HCT116 (cell line): ENCODE results near the gene ETV5. TPM values are rescaled to one million over a fixed set of nuclear protein-coding genes. Genes with fewer than 3 reads are reported as not detected.

Source experiments
- ATAC-seq: fragments of 200-7000 bp; cut with Tn5 transposase; 2 replicates; pipeline ENCODE4 v1.9.1; 2020; ENCODE audit warnings: mild to moderate bottlenecking, moderate library complexity
- BruUV-seq: library from RNA; stranded (reverse); fragments of 400-500 nt; replicated peaks from 2 replicates; lab custom pipeline; 2021; lab: Mats Ljungman, UMichigan
- CTCF ChIA-PET: fragments of 300-600 bp; sonication (Branson Sonifier 250); formaldehyde crosslinking; loops from one replicate; lab custom pipeline; 2021; ENCODE audit warnings: antibody characterized with exemption; lab: Charles Lee
- POLR2A ChIA-PET: fragments of 300-600, 350-600 bp; sonication (Branson Sonifier 250); formaldehyde crosslinking; loops from one replicate; lab custom pipeline; 2021; ENCODE audit warnings: antibody characterized with exemption; lab: Charles Lee
- RAD21 ChIA-PET, 2 experiments: fragments of 300-600 bp; sonication (Branson Sonifier 250); formaldehyde crosslinking; loops; one replicate each; lab custom pipeline; 2023; ENCODE audit warnings: low total read pairs in 2 of 2; ENCODE audit not compliant: uncharacterized antibody in 2 of 2, unreplicated experiment in 2 of 2, low non-redundant PET in 1 of 2; lab: Charles Lee
- DNase-seq: peaks from one replicate; pipeline ENCODE4 v3.0.0-alpha.2; 2010; ENCODE audit warnings: low read depth, low spot score
- H2AFZ ChIP-seq: fragments of 200-600 bp; shearing (Covaris generic), sonication (generic); 2 replicates; pipeline ENCODE4 v1.6.1; 2017; ENCODE audit warnings: low read depth, mixed run types, mixed read lengths, antibody characterized with exemption, low read length; ENCODE audit not compliant: poor library complexity, severe bottlenecking
- H3K27ac ChIP-seq: 2 replicates; pipeline ENCODE4 v1.5.1; 2012; ENCODE audit warnings: low read depth, low read length
- H3K27me3 ChIP-seq: fragments of 200-600 bp; sonication (generic); 2 replicates; pipeline ENCODE4 v1.6.1; 2016; ENCODE audit warnings: mixed run types, low read length, mixed read lengths; ENCODE audit not compliant: insufficient read depth
- H3K36me3 ChIP-seq, 2 experiments: fragments of 200-500 bp in 1 of 2; fragments of 200-600 bp in 1 of 2; sonication (Bioruptor generic) in 1 of 2; sonication (generic) in 1 of 2; 2 replicates each; pipeline versions ENCODE4 v1.5.1 to v1.6.1; 2014 to 2016; ENCODE audit warnings: low read length in 2 of 2, inconsistent platforms in 1 of 2, mixed read lengths in 1 of 2, mixed run types in 1 of 2; ENCODE audit not compliant: insufficient read depth in 2 of 2, control insufficient read depth in 1 of 2
- H3K4me1 ChIP-seq, 2 experiments: fragments of 200-600 bp in 1 of 2; sonication (generic) in 1 of 2; 2 replicates each; pipeline versions ENCODE4 v1.5.1 to v1.6.1; 2012 to 2017; ENCODE audit warnings: low read length in 2 of 2, inconsistent platforms in 1 of 2, mild to moderate bottlenecking in 1 of 2, mixed read lengths in 1 of 2, mixed run types in 1 of 2, moderate library complexity in 1 of 2; ENCODE audit not compliant: insufficient read depth in 2 of 2, control insufficient read depth in 1 of 2
- H3K4me2 ChIP-seq: fragments of 200-600 bp; sonication (generic); 2 replicates; pipeline ENCODE4 v1.6.1; 2017; ENCODE audit warnings: mixed run types, low read length, mixed read lengths
- H3K4me3 ChIP-seq, 2 experiments: fragments of 200-600 bp in 1 of 2; sonication (generic) in 1 of 2; replicated peaks in 1 of 2; 2 replicates each; pipeline ENCODE4 v1.5.1; 2011 to 2016; ENCODE audit warnings: low read length in 2 of 2, control low read depth in 1 of 2, low read depth in 1 of 2, mild to moderate bottlenecking in 1 of 2, mixed read lengths in 1 of 2, mixed run types in 1 of 2
- H3K79me2 ChIP-seq: fragments of 200-600 bp; sonication (generic); 2 replicates; pipeline ENCODE4 v1.6.1; 2017; ENCODE audit warnings: mild to moderate bottlenecking, mixed run types, low read length, moderate library complexity, mixed read lengths; ENCODE audit not compliant: insufficient read depth
- H3K9ac ChIP-seq: fragments of 200-600 bp; sonication (generic); 2 replicates; pipeline ENCODE4 v1.6.1; 2016; ENCODE audit warnings: low read length, mixed read lengths
- H3K9me2 ChIP-seq: fragments of 200-600 bp; sonication (generic), shearing (Covaris generic); 2 replicates; pipeline ENCODE4 v1.6.1; 2017; ENCODE audit warnings: mixed run types, mild to moderate bottlenecking, moderate library complexity; ENCODE audit not compliant: insufficient read depth
- H3K9me3 ChIP-seq, 2 experiments: fragments of 200-500 bp in 1 of 2; fragments of 200-600 bp in 1 of 2; sonication (Bioruptor generic) in 1 of 2; sonication (generic) in 1 of 2; 2 replicates each; pipeline ENCODE4 v1.6.1; 2014 to 2017; ENCODE audit warnings: low read length in 2 of 2, mixed read lengths in 2 of 2, inconsistent platforms in 1 of 2, low read depth in 1 of 2, mild to moderate bottlenecking in 1 of 2, mixed run types in 1 of 2, moderate library complexity in 1 of 2; ENCODE audit not compliant: control insufficient read depth in 1 of 2, insufficient read depth in 1 of 2
- H4K20me1 ChIP-seq: fragments of 200-600 bp; sonication (generic), shearing (Covaris generic); 2 replicates; pipeline ENCODE4 v1.6.1; 2017; ENCODE audit warnings: mixed run types, mild to moderate bottlenecking, moderate library complexity; ENCODE audit not compliant: insufficient read depth
- ATF3 ChIP-seq: IDR thresholded peaks from 2 replicates; pipeline ENCODE4 v1.6.1; 2012
- CEBPB ChIP-seq: IDR thresholded peaks from 2 replicates; pipeline ENCODE4 v1.6.1; 2012; ENCODE audit warnings: low read depth
- EZH2 ChIP-seq: fragments of 200-600 bp; sonication (generic); IDR thresholded peaks from 2 replicates; pipeline ENCODE4 v1.6.1; 2017; ENCODE audit warnings: antibody characterized with exemption, mixed run types
- FOSL1 ChIP-seq: IDR thresholded peaks from 2 replicates; pipeline ENCODE4 v1.6.1; 2012; ENCODE audit warnings: low read depth
- JUND ChIP-seq: IDR thresholded peaks from 2 replicates; pipeline ENCODE4 v1.6.1; 2012
- MAX ChIP-seq: IDR thresholded peaks from 2 replicates; pipeline ENCODE4 v1.6.1; 2012
- POLR2A ChIP-seq: IDR thresholded peaks from 2 replicates; pipeline ENCODE4 v1.7.0; 2011; ENCODE audit warnings: borderline replicate concordance; ENCODE audit not compliant: insufficient read depth, insufficient read length; ENCODE audit errors: extremely low read depth
- RAD21 ChIP-seq: IDR thresholded peaks from 2 replicates; pipeline ENCODE4 v1.6.1; 2012; ENCODE audit warnings: low read depth, mild to moderate bottlenecking
- SIN3A ChIP-seq: IDR thresholded peaks from 2 replicates; pipeline ENCODE4 v1.6.1; 2012; ENCODE audit warnings: low read depth
- SP1 ChIP-seq: IDR thresholded peaks from 2 replicates; pipeline ENCODE4 v1.6.1; 2012; ENCODE audit warnings: low read depth
- ZFX ChIP-seq: fragments of 450-650 bp; IDR thresholded peaks from 2 replicates; pipeline ENCODE4 v1.6.1; 2017
- intact Hi-C: fragments of 100-400 bp; cut with micrococcal nuclease; formaldehyde crosslinking; loops from 2 replicates; pipeline ENCODE4 v1.10.0; 2022
- total RNA-seq: library from RNA; stranded (reverse); gene quantifications from one replicate; pipeline ENCODE4 v1.2.1, GENCODE V29; 2021; ENCODE audit not compliant: unreplicated experiment
- TF ChIP-seq, protein P1 (sequence below), 3 experiments: fragments of 200-600 bp in 1 of 3; sonication (generic) in 1 of 3; IDR thresholded peaks in 2 of 3; conservative IDR thresholded peaks in 1 of 3; 2 replicates each; pipeline ENCODE4 v1.5.1; 2012 to 2017; ENCODE audit warnings: low read depth in 2 of 3, low read length in 2 of 3, antibody characterized with exemption in 1 of 3, borderline replicate concordance in 1 of 3, control low read depth in 1 of 3, mild to moderate bottlenecking in 1 of 3, mixed read lengths in 1 of 3, mixed run types in 1 of 3, moderate library complexity in 1 of 3; ENCODE audit not compliant: insufficient read depth in 1 of 3

ETV5 gene
- total RNA-seq, 1 experiment from 2014 or later: 89.7 TPM

GRCh38 chr3:186143250-186143649, 34.4 kb upstream of the ETV5 start (continued):
- TF ChIP-seq, protein P1, sequence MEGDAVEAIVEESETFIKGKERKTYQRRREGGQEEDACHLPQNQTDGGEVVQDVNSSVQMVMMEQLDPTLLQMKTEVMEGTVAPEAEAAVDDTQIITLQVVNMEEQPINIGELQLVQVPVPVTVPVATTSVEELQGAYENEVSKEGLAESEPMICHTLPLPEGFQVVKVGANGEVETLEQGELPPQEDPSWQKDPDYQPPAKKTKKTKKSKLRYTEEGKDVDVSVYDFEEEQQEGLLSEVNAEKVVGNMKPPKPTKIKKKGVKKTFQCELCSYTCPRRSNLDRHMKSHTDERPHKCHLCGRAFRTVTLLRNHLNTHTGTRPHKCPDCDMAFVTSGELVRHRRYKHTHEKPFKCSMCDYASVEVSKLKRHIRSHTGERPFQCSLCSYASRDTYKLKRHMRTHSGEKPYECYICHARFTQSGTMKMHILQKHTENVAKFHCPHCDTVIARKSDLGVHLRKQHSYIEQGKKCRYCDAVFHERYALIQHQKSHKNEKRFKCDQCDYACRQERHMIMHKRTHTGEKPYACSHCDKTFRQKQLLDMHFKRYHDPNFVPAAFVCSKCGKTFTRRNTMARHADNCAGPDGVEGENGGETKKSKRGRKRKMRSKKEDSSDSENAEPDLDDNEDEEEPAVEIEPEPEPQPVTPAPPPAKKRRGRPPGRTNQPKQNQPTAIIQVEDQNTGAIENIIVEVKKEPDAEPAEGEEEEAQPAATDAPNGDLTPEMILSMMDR (IDR thresholded peaks at IDR 0.05 in 2 of 3, conservative IDR thresholded peaks at IDR 0.05 in 1 of 3; ENCODE audit: borderline replicate concordance in 1 of 3, insufficient read depth in 1 of 3, low read depth in 2 of 3, low read length in 2 of 3): no peak
- TF ChIP-seq, all 23 proteins: peak for 0

GRCh38 chr3:186142393-186142932, 33.6 kb upstream of the ETV5 start:
- CTCF ChIA-PET: no interaction called here
- ATAC-seq (no peak), DNase-seq (no peak)
- Histone ChIP-seq H3K9ac (no peak overlapping the region), H2AFZ (no peak overlapping the region), H3K4me1 (no peaks in the 10 kb centered on the region; a peak in 1 of 4 replicates), H4K20me1 (no peaks in the 10 kb centered on the region), H3K9me2 (no peaks in the 10 kb centered on the region), H3K27ac (no peak overlapping the region), H3K79me2 (no peaks in the 10 kb centered on the region), H3K4me3 (no peak overlapping the region), H3K36me3 (no peaks in the 10 kb centered on the region), H3K27me3 (no peaks in the 10 kb centered on the region), H3K4me2 (no peak overlapping the region), H3K9me3 (no peaks in the 10 kb centered on the region)
- BruUV-seq: no TSS peak
- RAD21 ChIA-PET: no interaction called here
- intact Hi-C loops: no loop called here
- TF ChIP-seq POLR2A (no peak), SP1 (no peak), MAX (no peak), SIN3A (no peak), ZFX (no peak)
- POLR2A ChIA-PET: no interaction called here

GRCh38 chr3:186141790-186142189, 32.9 kb upstream of the ETV5 start:
- no peaks in the 10 kb centered on the region; a peak in 1 of 4 replicates for H3K4me1 ChIP-seq
- no peak overlapping the region for H3K9ac ChIP-seq
- no peaks in the 10 kb centered on the region for H4K20me1 ChIP-seq
- no peaks in the 10 kb centered on the region for H3K36me3 ChIP-seq
- POLR2A ChIA-PET: no interaction called here
- TF ChIP-seq JUND (no peak), CEBPB (no peak), EZH2 (no peak), FOSL1 (no peak), RAD21 (no peak), ATF3 (no peak)
- TF ChIP-seq, protein P1 (IDR thresholded peaks at IDR 0.05 in 2 of 3, conservative IDR thresholded peaks at IDR 0.05 in 1 of 3; ENCODE audit: borderline replicate concordance in 1 of 3, insufficient read depth in 1 of 3, low read depth in 2 of 3, low read length in 2 of 3): no peak
- H3K27me3 ChIP-seq: no peaks in the 10 kb centered on the region
- H3K79me2 ChIP-seq: no peaks in the 10 kb centered on the region
- RAD21 ChIA-PET: no interaction called here
- DNase-seq (no peak), ATAC-seq (no peak)
- intact Hi-C loops: no loop called here
- BruUV-seq: no TSS peak
- H3K4me2 ChIP-seq: no peak overlapping the region
- CTCF ChIA-PET: no interaction called here
- no peaks in the 10 kb centered on the region for H3K9me2 ChIP-seq
- no peak overlapping the region for H3K27ac ChIP-seq
- H3K9me3 ChIP-seq: no peaks in the 10 kb centered on the region
- no peak overlapping the region for H2AFZ ChIP-seq
- H3K4me3 ChIP-seq: no peak overlapping the region
